Gastrocnemius medialis (tissue), 4 donors: ENCODE data around the gene TSHZ3. TPM values are rescaled to one million over a fixed set of nuclear protein-coding genes. Genes with fewer than 3 reads are reported as not detected.

ENCODE experiments used
- ATAC-seq, 2 donors: fragments of 150-250 bp; one replicate each; pipeline ENCODE4 v1.9.1; 2016
- DNase-seq, 2 donors: peaks; one replicate each; pipeline ENCODE4 v3.0.0-alpha.2; 2019
- H3K27ac ChIP-seq, 4 donors: fragments of 200-600 bp; sonication (generic); 1 replicate in 1 of 4; 2 replicates in 3 of 4; pipeline ENCODE4 v1.5.1; 2016 to 2018; ENCODE audit warnings: mild to moderate bottlenecking in 2 of 4, moderate library complexity in 1 of 4
- H3K27me3 ChIP-seq, 3 donors: fragments of 200-600 bp; sonication (generic) in 2 of 3; 1 replicate in 1 of 3; 2 replicates in 2 of 3; pipeline versions ENCODE4 v1.5.1 to v1.6.0; 2016 to 2019; ENCODE audit warnings: mild to moderate bottlenecking in 1 of 3, moderate library complexity in 1 of 3
- H3K36me3 ChIP-seq, 2 donors: fragments of 200-600 bp; sonication (generic) in 1 of 2; one replicate each; pipeline ENCODE4 v1.5.1; 2017 to 2018
- H3K4me1 ChIP-seq, 2 donors: fragments of 200-600 bp; sonication (generic) in 1 of 2; one replicate each; pipeline ENCODE4 v1.5.1; 2016 to 2017; ENCODE audit warnings: mild to moderate bottlenecking in 2 of 2
- H3K4me3 ChIP-seq, 4 donors: fragments of 200-600 bp; sonication (generic) in 3 of 4; 1 replicate in 1 of 4; 2 replicates in 3 of 4; pipeline ENCODE4 v1.5.1; 2016 to 2019; ENCODE audit warnings: mild to moderate bottlenecking in 2 of 4
- H3K9me3 ChIP-seq, 3 donors: fragments of 200-600 bp; sonication (generic) in 2 of 3; 1 replicate in 1 of 3; 2 replicates in 2 of 3; pipeline ENCODE4 v1.5.1; 2016 to 2019
- CTCF ChIP-seq, 5 experiments: fragments of 450-650 bp in 3 of 5; fragments of 200-600 bp in 2 of 5; sonication (generic) in 2 of 5; IDR thresholded peaks in 4 of 5; conservative IDR thresholded peaks in 1 of 5; 1 replicate in 4 of 5; 2 replicates in 1 of 5; pipeline ENCODE4 v1.5.1; 2016 to 2019; ENCODE audit warnings: antibody characterized with exemption in 5 of 5, mild to moderate bottlenecking in 3 of 5, moderate library complexity in 3 of 5
- POLR2A ChIP-seq, 2 donors: fragments of 450-650 bp; IDR thresholded peaks; one replicate each; pipeline ENCODE4 v1.6.1; 2017; ENCODE audit warnings: antibody characterized with exemption in 2 of 2, mild to moderate bottlenecking in 2 of 2, moderate library complexity in 2 of 2
- in situ Hi-C, 4 donors: fragments of 200-750 bp; cut with MboI; loops; one replicate each; pipeline versions ENCODE4 v1.15.0 to v1.8.0; 2017; ENCODE audit warnings: low sequenced_read_pairs in 4 of 4
- intact Hi-C: fragments of 100-400 bp; cut with DNase I; formaldehyde crosslinking; loops from one replicate; pipeline ENCODE4 v1.15.1; 2023; ENCODE audit warnings: low total_unique reads
- total RNA-seq, 4 donors: library from RNA; depleted of rRNA; stranded (reverse); fragments of >200 nt; gene quantifications; one replicate each; pipeline versions ENCODE4 v1.1.0 to v1.2.3, GENCODE V29; 2016

The TSHZ3 gene
- total RNA-seq, 4 donors from 2014 or later = 1.6 to 2.3 (median 1.9) TPM

- intact Hi-C loops (no loop called here), in situ Hi-C loops (no loop called here)
- TF ChIP-seq CTCF (IDR thresholded peaks at IDR 0.05 in 4 of 5, conservative IDR thresholded peaks at IDR 0.05 in 1 of 5) (no peak), POLR2A (IDR thresholded peaks at IDR 0.05) (no peak)
- Histone ChIP-seq H3K27ac (no peak overlapping the region), H3K9me3 (no peaks in the 10 kb centered on the region), H3K4me1 (no peaks in the 10 kb centered on the region), H3K36me3 (no peaks in the 10 kb centered on the region), H3K27me3 (no peaks in the 10 kb centered on the region), H3K4me3 (no peak overlapping the region)
- DNase-seq (no peak), ATAC-seq (no peak)
Observed at GRCh38 chr19:31286491-31286890, 62.7 kb downstream of the TSHZ3 start.

GRCh38 chr19:31285744-31286143 is 63.5 kb downstream of the TSHZ3 start:
- in situ Hi-C loops (no loop called here), intact Hi-C loops (no loop called here)
- no peaks in the 10 kb centered on the region for H3K27me3 ChIP-seq
- no peaks in the 10 kb centered on the region for H3K4me1 ChIP-seq
- H3K4me3 ChIP-seq = no peak overlapping the region
- no peaks in the 10 kb centered on the region for H3K9me3 ChIP-seq
- no peaks in the 10 kb centered on the region for H3K36me3 ChIP-seq
- no peak overlapping the region for H3K27ac ChIP-seq
- TF ChIP-seq POLR2A (IDR thresholded peaks at IDR 0.05) (no peak), CTCF (IDR thresholded peaks at IDR 0.05 in 4 of 5, conservative IDR thresholded peaks at IDR 0.05 in 1 of 5) (no peak)
- no peak for DNase-seq
- no peak for ATAC-seq

- no peak for TF ChIP-seq POLR2A (IDR thresholded peaks at IDR 0.05)
- no peak for TF ChIP-seq CTCF (IDR thresholded peaks at IDR 0.05 in 4 of 5, conservative IDR thresholded peaks at IDR 0.05 in 1 of 5)
- ATAC-seq (no peak), DNase-seq (no peak)
- Histone ChIP-seq H3K9me3 (no peaks in the 10 kb centered on the region), H3K27me3 (no peaks in the 10 kb centered on the region), H3K36me3 (no peaks in the 10 kb centered on the region), H3K4me3 (no peak overlapping the region), H3K4me1 (no peaks in the 10 kb centered on the region), H3K27ac (no peak overlapping the region)
- intact Hi-C loops (no loop called here), in situ Hi-C loops (no loop called here)
Observed at GRCh38 chr19:31284621-31285020, 64.6 kb downstream of the TSHZ3 start.

- Histone ChIP-seq H3K4me1 (no peaks in the 10 kb centered on the region), H3K36me3 (no peaks in the 10 kb centered on the region), H3K27me3 (no peaks in the 10 kb centered on the region), H3K27ac (no peak overlapping the region), H3K4me3 (no peak overlapping the region), H3K9me3 (no peaks in the 10 kb centered on the region)
- in situ Hi-C loops (no loop called here), intact Hi-C loops (no loop called here)
- no peak for ATAC-seq
- DNase-seq = no peak
- TF ChIP-seq POLR2A (IDR thresholded peaks at IDR 0.05) (no peak), CTCF (IDR thresholded peaks at IDR 0.05 in 4 of 5, conservative IDR thresholded peaks at IDR 0.05 in 1 of 5) (no peak)
Observed at GRCh38 chr19:31283701-31284100, 65.5 kb downstream of the TSHZ3 start.

- Histone ChIP-seq H3K27ac (no peak overlapping the region), H3K4me3 (no peak overlapping the region), H3K4me1 (no peaks in the 10 kb centered on the region), H3K36me3 (no peaks in the 10 kb centered on the region), H3K27me3 (no peaks in the 10 kb centered on the region), H3K9me3 (no peaks in the 10 kb centered on the region)
- no peak for TF ChIP-seq CTCF (IDR thresholded peaks at IDR 0.05 in 4 of 5, conservative IDR thresholded peaks at IDR 0.05 in 1 of 5)
- TF ChIP-seq POLR2A (IDR thresholded peaks at IDR 0.05) = no peak
- DNase-seq (no peak), ATAC-seq (no peak)
- in situ Hi-C loops = no loop called here
- intact Hi-C loops = no loop called here
Observed at GRCh38 chr19:31282346-31282745, 66.9 kb downstream of the TSHZ3 start.
